H1 (cell line): ENCODE measurements around the gene MAPK8IP3. TPM values are rescaled to one million over a fixed set of nuclear protein-coding genes. Genes with fewer than 3 reads are reported as not detected.
"Not testable (repeated sequence)": the region's sequence is repeated elsewhere in the genome, so short reads cannot be mapped to it uniquely, and the experiment has no call there.

Source experiments
- CTCF ChIA-PET: fragments of 300-600 bp; sonication (Branson Sonifier 250); formaldehyde crosslinking; loops from one replicate; lab custom pipeline; 2021; ENCODE audit not compliant: partially characterized antibody; lab: Charles Lee
- POLR2A ChIA-PET: fragments of 300-600 bp; sonication (Branson Sonifier 250); formaldehyde crosslinking; loops from one replicate; lab custom pipeline; 2021; ENCODE audit warnings: inconsistent platforms; ENCODE audit not compliant: partially characterized antibody; lab: Charles Lee
- DNase-seq, 2 experiments: peaks; one replicate each; pipeline versions ENCODE4 v3.0.0 to v3.0.0-alpha.2; 2010 to 2022; ENCODE audit warnings: low spot score in 2 of 2, low read depth in 1 of 2, mixed read lengths in 1 of 2
- FAIRE-seq: peaks from 2 replicates; lab custom pipeline; 2011; peaks lifted over from hg19 to GRCh38; lab: Jason Lieb, UNC
- H2AFZ ChIP-seq: 2 replicates; pipeline ENCODE4 v1.8.1; 2012; ENCODE audit warnings: low read length, inconsistent platforms
- H2AK5ac ChIP-seq: 2 replicates; pipeline ENCODE4 v1.6.1; 2013; ENCODE audit warnings: low read depth, low read length
- H2BK120ac ChIP-seq: replicated peaks from 2 replicates; pipeline ENCODE3; 2013; ENCODE audit warnings: low read depth, low read length, inconsistent platforms
- H2BK12ac ChIP-seq: 2 replicates; pipeline ENCODE4 v1.6.1; 2013; ENCODE audit warnings: low read depth, low read length
- H2BK15ac ChIP-seq: 2 replicates; pipeline ENCODE4 v1.6.1; 2013; ENCODE audit warnings: low read length
- H2BK20ac ChIP-seq: 2 replicates; pipeline ENCODE4 v1.6.1; 2013; ENCODE audit warnings: low read length
- H2BK5ac ChIP-seq: 2 replicates; pipeline ENCODE4 v1.6.1; 2013; ENCODE audit warnings: low read depth, low read length
- H3K14ac ChIP-seq: 2 replicates; pipeline ENCODE4 v1.6.1; 2013; ENCODE audit warnings: inconsistent platforms; ENCODE audit not compliant: insufficient read length
- H3K18ac ChIP-seq: 2 replicates; pipeline ENCODE4 v1.6.1; 2013; ENCODE audit warnings: low read length; ENCODE audit errors: extremely low read depth
- H3K23ac ChIP-seq: 2 replicates; pipeline ENCODE4 v1.6.1; 2013; ENCODE audit warnings: inconsistent platforms; ENCODE audit not compliant: insufficient read length
- H3K23me2 ChIP-seq: 2 replicates; pipeline ENCODE4 v1.6.1; 2013; ENCODE audit warnings: low read depth, low read length
- H3K27ac ChIP-seq: 2 replicates; pipeline ENCODE4 v1.6.1; 2011; ENCODE audit warnings: low read depth, low read length, inconsistent platforms
- H3K27me3 ChIP-seq, 4 experiments: replicated peaks in 1 of 4; 1 replicate in 1 of 4; 2 replicates in 3 of 4; pipeline versions ENCODE4 v1.6.1 to v1.8.1; 2011 to 2013; ENCODE audit warnings: low read length in 3 of 4, mild to moderate bottlenecking in 3 of 4, inconsistent platforms in 2 of 4, mixed read lengths in 2 of 4, moderate library complexity in 1 of 4; ENCODE audit not compliant: control insufficient read depth in 3 of 4, insufficient read depth in 3 of 4; ENCODE audit errors: extremely low read depth in 1 of 4
- H3K36me3 ChIP-seq, 4 experiments: 2 replicates each; pipeline versions ENCODE4 v1.6.1 to v1.8.1; 2011 to 2013; ENCODE audit warnings: mild to moderate bottlenecking in 4 of 4, low read length in 3 of 4, moderate library complexity in 2 of 4, control low read depth in 1 of 4, inconsistent platforms in 1 of 4; ENCODE audit not compliant: insufficient read depth in 4 of 4, control insufficient read depth in 2 of 4
- H3K4ac ChIP-seq: replicated peaks from 2 replicates; pipeline ENCODE3; 2013; ENCODE audit warnings: low read length, low read depth, mixed read lengths, inconsistent platforms; ENCODE audit not compliant: insufficient read length
- H3K4me1 ChIP-seq, 4 experiments: replicated peaks in 1 of 4; 1 replicate in 1 of 4; 2 replicates in 3 of 4; pipeline versions ENCODE4 v1.6.1 to v1.8.1; 2011 to 2013; ENCODE audit warnings: low read length in 3 of 4, inconsistent platforms in 2 of 4, mixed read lengths in 1 of 4; ENCODE audit not compliant: insufficient read depth in 4 of 4, control insufficient read depth in 3 of 4
- H3K4me2 ChIP-seq, 2 experiments: 2 replicates each; pipeline versions ENCODE4 v1.6.1 to v1.8.1; 2011 to 2013; ENCODE audit warnings: low read depth in 2 of 2, low read length in 2 of 2, control low read depth in 1 of 2, inconsistent platforms in 1 of 2, mild to moderate bottlenecking in 1 of 2; ENCODE audit not compliant: insufficient read depth in 1 of 2
- H3K4me3 ChIP-seq, 4 experiments: fragments of 200-600, 300-600 bp in 1 of 4; sonication (generic), shearing (Covaris generic), sonication (Bioruptor Twin) in 1 of 4; 2 replicates each; pipeline versions ENCODE4 v1.5.1 to v1.8.1; 2011 to 2016; ENCODE audit warnings: low read length in 4 of 4, low read depth in 3 of 4, control low read depth in 2 of 4, inconsistent platforms in 2 of 4, mild to moderate bottlenecking in 2 of 4, mixed read lengths in 1 of 4, moderate library complexity in 1 of 4; ENCODE audit not compliant: insufficient read depth in 2 of 4; ENCODE audit errors: extremely low read depth in 1 of 4
- H3K56ac ChIP-seq: replicated peaks from 2 replicates; pipeline ENCODE3; 2013; ENCODE audit warnings: low read depth, mild to moderate bottlenecking, mixed read lengths, low read length, inconsistent platforms; ENCODE audit not compliant: insufficient read length
- H3K79me1 ChIP-seq: 2 replicates; pipeline ENCODE4 v1.6.1; 2013; ENCODE audit warnings: low read depth, low read length, control low read depth
- H3K79me2 ChIP-seq, 2 experiments: 2 replicates each; pipeline versions ENCODE4 v1.6.1 to v1.8.1; 2012 to 2013; ENCODE audit warnings: low read length in 2 of 2, mild to moderate bottlenecking in 2 of 2, inconsistent platforms in 1 of 2; ENCODE audit not compliant: insufficient read depth in 2 of 2, control insufficient read depth in 1 of 2
- H3K9ac ChIP-seq, 4 experiments: replicated peaks in 1 of 4; 1 replicate in 1 of 4; 2 replicates in 3 of 4; pipeline versions ENCODE4 v1.6.1 to v1.8.1; 2011 to 2013; ENCODE audit warnings: low read depth in 3 of 4, low read length in 3 of 4, control low read depth in 2 of 4, mild to moderate bottlenecking in 2 of 4, moderate library complexity in 2 of 4, inconsistent platforms in 1 of 4; ENCODE audit errors: extremely low read depth in 1 of 4
- H3K9me3 ChIP-seq, 2 experiments: 2 replicates each; pipeline versions ENCODE4 v1.6.1 to v1.8.1; 2012 to 2013; ENCODE audit warnings: mild to moderate bottlenecking in 2 of 2, moderate library complexity in 2 of 2, control low read depth in 1 of 2, inconsistent platforms in 1 of 2, low read depth in 1 of 2, low read length in 1 of 2, mixed read lengths in 1 of 2; ENCODE audit not compliant: insufficient read depth in 2 of 2
- H4K20me1 ChIP-seq, 2 experiments: replicated peaks in 1 of 2; 2 replicates each; pipeline versions ENCODE3 to v1.8.1; 2011 to 2013; ENCODE audit warnings: inconsistent platforms in 2 of 2, low read length in 2 of 2, mild to moderate bottlenecking in 1 of 2; ENCODE audit not compliant: insufficient read depth in 2 of 2, control insufficient read depth in 1 of 2
- H4K5ac ChIP-seq: 2 replicates; pipeline ENCODE4 v1.6.1; 2013; ENCODE audit warnings: low read length, low read depth, mixed read lengths, inconsistent platforms; ENCODE audit not compliant: insufficient read length
- H4K8ac ChIP-seq: 2 replicates; pipeline ENCODE4 v1.8.0; 2013; ENCODE audit warnings: mild to moderate bottlenecking, moderate library complexity, low read length, inconsistent platforms; ENCODE audit not compliant: insufficient read depth; ENCODE audit errors: extremely low read depth
- H4K91ac ChIP-seq: replicated peaks from 2 replicates; pipeline ENCODE3; 2013; ENCODE audit warnings: low read length, mixed read lengths, inconsistent platforms; ENCODE audit not compliant: insufficient read length
- CEBPB ChIP-seq: IDR thresholded peaks from 2 replicates; pipeline ENCODE4 v1.6.1; 2012; ENCODE audit warnings: low read depth, low read length
- EP300 ChIP-seq, 2 experiments: IDR thresholded peaks; 1 replicate in 1 of 2; 2 replicates in 1 of 2; pipeline ENCODE4 v1.6.1; 2011 to 2012; ENCODE audit warnings: low read depth in 2 of 2, low read length in 2 of 2, mild to moderate bottlenecking in 2 of 2, borderline replicate concordance in 1 of 2, inconsistent platforms in 1 of 2, moderate library complexity in 1 of 2
- MAX ChIP-seq: IDR thresholded peaks from 2 replicates; pipeline ENCODE4 v1.6.1; 2012; ENCODE audit warnings: inconsistent platforms
- POLR2A ChIP-seq, 2 experiments: IDR thresholded peaks; 1 replicate in 1 of 2; 2 replicates in 1 of 2; pipeline ENCODE4 v1.6.1; 2011; ENCODE audit warnings: low read depth in 2 of 2, low read length in 2 of 2, mild to moderate bottlenecking in 2 of 2; ENCODE audit errors: control extremely low read depth in 1 of 2
- RAD21 ChIP-seq, 2 experiments: IDR thresholded peaks in 1 of 2; conservative IDR thresholded peaks in 1 of 2; 2 replicates each; pipeline ENCODE4 v1.6.1; 2011; ENCODE audit warnings: low read depth in 2 of 2, low read length in 2 of 2, improper control_type of control experiment in 1 of 2, inconsistent platforms in 1 of 2, mild to moderate bottlenecking in 1 of 2, moderate library complexity in 1 of 2
- RNF2 ChIP-seq: fragments of 200-900, 300-1000 bp; sonication (generic); IDR thresholded peaks from 2 replicates; pipeline ENCODE4 v1.7.1; 2016; ENCODE audit warnings: borderline replicate concordance, low read depth, mild to moderate bottlenecking, antibody characterized with exemption, low read length; ENCODE audit not compliant: poor library complexity, severe bottlenecking; ENCODE audit errors: missing control alignments
- SIRT6 ChIP-seq: IDR thresholded peaks from one replicate; pipeline ENCODE4 v1.7.1; 2012; ENCODE audit warnings: low read length, inconsistent platforms
- SP2 ChIP-seq: IDR thresholded peaks from 2 replicates; pipeline ENCODE4 v1.6.1; 2012; ENCODE audit warnings: mild to moderate bottlenecking, low read length, inconsistent platforms
- WGBS, 2 experiments: shearing (Covaris generic) in 1 of 2; methylation state at CpG; one replicate each; pipeline versions ENCODE4 v1.1.6 to v1.1.7; 2013 to 2015; ENCODE audit warnings: low lambda C conversion rate in 2 of 2, mixed read lengths in 2 of 2, inconsistent platforms in 1 of 2, low coverage in 1 of 2, missing lambda C conversion rate in 1 of 2; ENCODE audit not compliant: insufficient replicate concordance in 2 of 2, insufficient coverage in 1 of 2, insufficient read length in 1 of 2; ENCODE audit errors: extremely low coverage in 1 of 2, missing lambda C conversion rate in 1 of 2; 5-methylcytosine and 5-hydroxymethylcytosine counted together
- polyA plus RNA-seq, 7 experiments: library from polyadenylated mRNA; depleted of rRNA in 3 of 7; stranded (reverse) in 5 of 7; unstranded in 2 of 7; fragments of >200 nt in 5 of 7; fragments of 200-250 nt in 2 of 7; gene quantifications; 1 replicate in 5 of 7; 2 replicates in 1 of 7; 4 replicates in 1 of 7; pipeline versions ENCODE4 v1.2.1 to v1.2.3, GENCODE V29; 2011 to 2013; ENCODE audit warnings: missing spikeins in 2 of 7, mixed read lengths in 2 of 7
- total RNA-seq: library from RNA; stranded (reverse); fragmentation: NEBNext Ultra II Directional; extraction: Animal tissue kit (Norgen Biotek cat#: 25700); gene quantifications from 2 replicates; pipeline ENCODE4 v1.2.1, GENCODE V29; 2021

The MAPK8IP3 gene
- total and polyA plus RNA-seq, 2 of the 8 experiments (the other 6 are each of a cell fraction or from before 2014, with no cell fraction given), result 16.9 to 43.4 TPM

DNA sequence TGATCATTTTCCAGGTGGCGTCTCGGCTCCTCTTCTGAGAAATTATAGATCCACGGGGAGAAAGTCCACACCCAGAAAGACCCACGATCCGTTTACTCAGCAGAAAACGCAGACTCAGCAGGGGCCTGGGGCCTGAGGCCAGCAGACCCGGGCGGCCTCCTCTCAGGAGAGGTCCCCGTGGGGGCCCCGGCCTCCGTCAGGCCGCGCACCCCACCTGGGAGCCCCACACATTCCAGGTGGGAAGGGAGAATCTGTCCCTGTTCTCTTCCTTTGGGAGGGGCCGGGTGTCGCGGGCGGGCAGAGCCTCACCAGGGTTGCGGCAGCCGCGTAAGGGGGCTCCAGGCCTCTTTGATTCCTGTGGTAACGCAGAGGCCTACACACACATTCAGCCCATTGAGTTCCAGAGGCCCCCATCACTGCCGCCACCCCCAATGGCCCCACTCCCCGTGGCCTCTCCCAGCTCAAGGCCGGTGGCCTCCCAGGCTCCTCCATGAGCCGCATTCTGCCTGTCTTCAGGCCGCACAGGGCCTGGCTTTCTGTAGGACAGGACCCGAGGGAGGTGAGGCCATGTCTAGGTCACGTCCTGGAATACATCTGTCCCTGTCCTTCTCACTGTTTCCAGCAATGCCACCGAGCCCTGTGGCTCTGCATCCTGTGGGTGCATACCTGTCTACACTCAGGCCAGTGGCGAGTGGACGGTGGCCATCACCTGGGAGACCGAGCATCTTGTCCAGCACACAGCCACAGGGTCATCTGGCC is 89.1 kb downstream of the MAPK8IP3 start (continued):
- TF ChIP-seq CEBPB (no peak), POLR2A (IDR thresholded peaks at IDR 0.05; ENCODE audit: control extremely low read depth in 1 of 2, low read depth in 2 of 2, low read length in 2 of 2) (no peak), SP2 (no peak), RNF2 (no peak), MAX (no peak), EP300 (IDR thresholded peaks at IDR 0.05; ENCODE audit: borderline replicate concordance in 1 of 2, low read depth in 2 of 2, low read length in 2 of 2) (no peak), RAD21 (IDR thresholded peaks at IDR 0.05 in 1 of 2, conservative IDR thresholded peaks at IDR 0.05 in 1 of 2; ENCODE audit: low read depth in 2 of 2, low read length in 2 of 2) (no peak), SIRT6 (no peak)

DNA sequence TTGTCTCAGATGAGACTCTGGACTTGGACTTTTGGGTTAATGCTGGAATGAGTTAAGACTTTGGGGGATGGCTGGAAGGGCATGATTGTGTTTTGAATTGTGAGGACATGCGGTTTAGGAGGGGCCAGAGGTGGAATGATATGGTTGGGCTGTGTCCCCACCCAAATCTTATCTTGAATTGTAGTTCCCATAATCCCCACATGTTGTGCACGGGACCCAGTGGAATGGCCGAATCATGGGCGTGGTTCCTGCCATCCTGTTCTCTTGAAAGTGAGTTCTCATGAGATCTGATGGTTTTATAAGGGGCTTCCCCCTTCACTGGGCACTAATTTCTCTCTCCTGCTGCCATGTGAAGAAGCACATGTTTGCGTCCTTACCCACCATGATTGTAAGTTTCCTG is 93.3 kb downstream of the MAPK8IP3 start:
- H4K8ac ChIP-seq, H3K4me2 ChIP-seq, H2BK120ac ChIP-seq, H3K18ac ChIP-seq, H2BK5ac ChIP-seq, FAIRE-seq, H2BK12ac ChIP-seq, H2AK5ac ChIP-seq, H3K79me1 ChIP-seq, H2AFZ ChIP-seq, DNase-seq, H3K9ac ChIP-seq, H3K27ac ChIP-seq, CTCF ChIA-PET, H3K4ac ChIP-seq, H4K91ac ChIP-seq, H4K20me1 ChIP-seq, H3K79me2 ChIP-seq, H3K14ac ChIP-seq, H3K56ac ChIP-seq, H4K5ac ChIP-seq, H3K27me3 ChIP-seq, H3K23ac ChIP-seq, H3K23me2 ChIP-seq, H3K4me3 ChIP-seq, H2BK20ac ChIP-seq, H2BK15ac ChIP-seq, H3K4me1 ChIP-seq, POLR2A ChIA-PET, H3K36me3 ChIP-seq: not testable (repeated sequence)
- peaks cover 29% of the 10 kb centered on the region in 2 experiments for H3K9me3 ChIP-seq
- WGBS, 2 experiments, result 69% methylated on average over 5 of the region's 5 CpGs; no CpG with 5 or more reads in 1 of the 2 experiments
